GM18907 (cell line): ENCODE results near the gene HIVEP2.
"Not testable (repeated sequence)": the region's sequence is repeated elsewhere in the genome, so short reads cannot be mapped to it uniquely, and the experiment has no call there.

Experiments used
- ATAC-seq: cut with Tn5 transposase; IDR thresholded peaks from one replicate; pipeline ENCODE4 v1.9.1; 2021; ENCODE audit warnings: mild to moderate bottlenecking, moderate library complexity; ENCODE audit not compliant: unreplicated experiment

The HIVEP2 gene, protein sequence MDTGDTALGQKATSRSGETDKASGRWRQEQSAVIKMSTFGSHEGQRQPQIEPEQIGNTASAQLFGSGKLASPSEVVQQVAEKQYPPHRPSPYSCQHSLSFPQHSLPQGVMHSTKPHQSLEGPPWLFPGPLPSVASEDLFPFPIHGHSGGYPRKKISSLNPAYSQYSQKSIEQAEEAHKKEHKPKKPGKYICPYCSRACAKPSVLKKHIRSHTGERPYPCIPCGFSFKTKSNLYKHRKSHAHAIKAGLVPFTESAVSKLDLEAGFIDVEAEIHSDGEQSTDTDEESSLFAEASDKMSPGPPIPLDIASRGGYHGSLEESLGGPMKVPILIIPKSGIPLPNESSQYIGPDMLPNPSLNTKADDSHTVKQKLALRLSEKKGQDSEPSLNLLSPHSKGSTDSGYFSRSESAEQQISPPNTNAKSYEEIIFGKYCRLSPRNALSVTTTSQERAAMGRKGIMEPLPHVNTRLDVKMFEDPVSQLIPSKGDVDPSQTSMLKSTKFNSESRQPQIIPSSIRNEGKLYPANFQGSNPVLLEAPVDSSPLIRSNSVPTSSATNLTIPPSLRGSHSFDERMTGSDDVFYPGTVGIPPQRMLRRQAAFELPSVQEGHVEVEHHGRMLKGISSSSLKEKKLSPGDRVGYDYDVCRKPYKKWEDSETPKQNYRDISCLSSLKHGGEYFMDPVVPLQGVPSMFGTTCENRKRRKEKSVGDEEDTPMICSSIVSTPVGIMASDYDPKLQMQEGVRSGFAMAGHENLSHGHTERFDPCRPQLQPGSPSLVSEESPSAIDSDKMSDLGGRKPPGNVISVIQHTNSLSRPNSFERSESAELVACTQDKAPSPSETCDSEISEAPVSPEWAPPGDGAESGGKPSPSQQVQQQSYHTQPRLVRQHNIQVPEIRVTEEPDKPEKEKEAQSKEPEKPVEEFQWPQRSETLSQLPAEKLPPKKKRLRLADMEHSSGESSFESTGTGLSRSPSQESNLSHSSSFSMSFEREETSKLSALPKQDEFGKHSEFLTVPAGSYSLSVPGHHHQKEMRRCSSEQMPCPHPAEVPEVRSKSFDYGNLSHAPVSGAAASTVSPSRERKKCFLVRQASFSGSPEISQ (N-terminal part only)

DNA sequence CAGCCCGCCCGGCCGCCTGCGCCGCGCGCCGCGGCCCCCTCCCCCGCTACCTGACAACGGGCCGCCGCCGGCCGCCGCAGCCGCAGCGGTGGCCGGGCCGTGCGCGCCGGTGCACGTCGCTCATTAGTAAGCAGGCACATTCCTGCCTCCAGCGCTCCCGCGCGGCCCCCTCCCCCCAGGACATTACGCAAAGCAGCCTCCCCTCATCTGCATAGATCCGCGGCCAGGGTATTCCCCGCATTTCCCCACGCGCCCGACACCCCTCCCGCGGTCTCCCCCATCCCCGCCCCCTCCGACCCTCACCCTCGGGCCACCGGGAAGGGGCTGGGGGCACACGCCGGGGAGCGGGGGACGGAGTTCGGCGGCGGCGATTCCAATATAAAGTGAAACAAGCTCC is at the start of gene HIVEP2:
Gene HIVEP2, minus strand, starts transcription at position 128 of the 397 bp plus-strand sequence. CDS start 170,438 bp downstream, outside the sequence.
- peak; percentile 28 for ATAC-seq

DNA sequence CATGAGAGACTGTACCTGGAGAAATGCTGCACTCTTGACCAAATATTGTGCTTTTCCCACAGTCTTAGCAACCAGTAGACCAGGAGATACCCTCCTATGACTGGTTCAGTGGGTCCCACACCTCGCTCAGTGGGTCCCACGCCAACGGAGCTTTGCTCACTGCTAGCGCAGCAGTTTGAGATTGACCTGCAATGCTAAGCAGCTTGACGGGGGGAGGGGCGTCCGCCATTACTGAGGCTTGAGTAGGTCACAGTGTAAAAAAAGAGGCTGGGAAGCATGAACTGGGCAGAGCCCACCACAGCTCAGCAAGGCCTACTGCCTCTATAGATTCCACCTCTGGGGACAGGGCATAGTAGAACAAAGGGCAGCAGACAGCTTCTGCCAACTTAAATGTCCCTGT is 49.0 kb upstream of the HIVEP2 start:
- ATAC-seq = no peak

DNA sequence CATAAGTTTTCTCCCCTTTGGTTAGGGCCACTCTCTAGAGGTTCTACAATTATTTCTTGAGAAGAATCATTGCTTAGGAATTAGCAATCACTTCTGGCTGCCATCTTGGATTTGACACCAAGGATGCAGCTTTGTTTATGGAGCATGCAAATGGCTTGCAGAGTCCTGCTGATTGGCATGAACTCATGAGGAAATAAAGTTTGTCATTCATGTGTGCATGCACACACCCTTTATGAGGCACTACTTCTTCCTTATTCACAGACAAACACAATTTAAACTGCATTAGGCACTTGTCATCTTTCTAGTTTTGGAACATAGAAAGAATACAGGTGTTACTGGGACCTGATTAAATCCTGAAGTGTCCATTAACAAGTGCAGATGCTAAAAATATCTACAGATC is 42.5 kb upstream of the HIVEP2 start:
- no peak for ATAC-seq

DNA sequence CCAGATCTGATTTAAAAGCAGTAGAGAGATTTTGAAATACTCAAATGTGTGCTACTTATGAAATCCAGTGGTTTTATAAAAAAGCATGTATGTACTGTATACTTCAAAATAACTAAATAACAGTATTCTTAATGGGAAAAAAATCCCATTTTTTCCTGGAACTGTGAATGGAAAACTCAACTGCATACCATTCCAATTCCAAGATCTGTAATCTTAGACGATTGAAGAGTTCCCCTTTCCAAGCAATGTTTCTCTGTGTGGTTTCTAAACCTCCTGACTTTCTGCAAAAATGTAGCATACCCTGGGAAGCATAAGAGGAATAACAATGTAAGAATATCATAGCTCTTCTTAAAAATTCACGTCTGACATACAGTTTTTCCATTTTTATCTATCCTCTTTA is 40.3 kb upstream of the HIVEP2 start:
- ATAC-seq = no peak

DNA sequence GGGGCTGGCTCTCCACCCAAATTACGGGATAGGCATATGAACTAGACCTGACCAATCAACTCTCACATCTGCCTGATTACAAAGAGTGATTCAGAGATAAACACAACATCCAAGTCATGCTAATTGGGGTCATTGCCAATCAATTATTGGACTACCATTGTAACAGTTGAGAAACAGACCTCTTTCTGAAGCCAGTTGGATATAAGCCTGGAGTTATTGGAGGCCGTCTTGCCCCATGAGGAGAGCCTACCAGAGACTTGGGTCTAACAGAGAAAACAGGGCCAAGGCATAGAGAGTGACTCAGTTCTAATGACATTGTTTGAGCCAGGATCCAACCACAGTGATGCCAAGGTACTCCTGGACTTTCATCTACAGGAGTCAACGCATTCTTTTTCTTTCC is 39.4 kb upstream of the HIVEP2 start:
- ATAC-seq = no peak

DNA sequence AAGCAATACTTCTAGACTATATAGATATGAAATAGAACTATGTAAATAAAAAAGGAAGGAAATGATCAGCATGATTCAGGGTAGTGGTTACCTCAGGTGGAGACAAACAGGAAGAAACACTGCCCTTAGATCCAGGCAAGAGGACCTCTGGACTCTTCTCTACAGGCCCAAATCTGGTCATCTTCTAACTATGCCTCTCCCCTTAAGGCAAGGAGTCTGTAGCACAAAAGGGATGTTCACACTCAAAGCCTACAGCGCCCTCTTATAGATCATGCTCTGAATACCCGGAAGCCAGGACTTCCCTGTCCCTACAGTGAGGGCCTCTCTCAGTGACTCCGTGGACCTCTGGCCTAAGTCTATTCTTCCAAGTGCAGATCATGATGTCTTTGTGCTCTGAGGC is 30.4 kb upstream of the HIVEP2 start:
- ATAC-seq = no peak

DNA sequence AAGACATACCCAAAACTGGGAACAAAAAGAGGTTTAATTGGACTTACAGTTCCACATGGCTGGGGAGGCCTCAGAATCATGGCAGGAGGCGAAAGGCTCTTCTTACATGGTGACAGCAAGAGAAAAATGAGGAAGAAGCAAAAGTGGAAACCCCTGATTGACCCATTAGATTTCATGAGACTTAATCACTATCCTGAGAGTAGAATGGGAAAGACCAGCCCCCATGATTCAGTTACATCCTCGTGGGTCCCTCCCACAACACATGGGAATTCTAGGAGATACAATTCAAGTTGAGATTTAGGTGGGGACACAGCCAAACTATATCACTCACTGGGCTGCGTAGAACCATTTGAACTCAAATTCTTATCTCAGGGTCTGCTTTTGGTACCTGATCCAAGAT is 26.0 kb upstream of the HIVEP2 start:
- ATAC-seq = not testable (repeated sequence)

DNA sequence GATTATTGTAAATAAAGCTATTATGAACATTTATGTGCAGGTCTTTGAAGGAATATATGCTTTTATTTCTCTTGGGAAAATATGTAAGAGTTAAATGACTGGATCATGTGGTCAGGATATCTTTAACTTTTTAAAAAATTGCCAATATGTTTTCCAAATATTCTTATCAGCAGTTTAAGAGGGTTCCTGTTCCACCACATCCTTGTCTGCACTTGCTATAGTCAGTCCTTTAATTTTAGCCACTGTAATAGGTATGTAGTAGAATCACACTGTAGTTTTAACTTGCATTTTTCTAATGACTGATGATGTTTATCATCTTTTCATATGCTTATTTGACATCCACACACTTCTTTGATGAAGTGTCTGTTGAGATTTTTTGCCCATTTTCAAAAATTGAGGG is 23.6 kb upstream of the HIVEP2 start:
- ATAC-seq = no peak

DNA sequence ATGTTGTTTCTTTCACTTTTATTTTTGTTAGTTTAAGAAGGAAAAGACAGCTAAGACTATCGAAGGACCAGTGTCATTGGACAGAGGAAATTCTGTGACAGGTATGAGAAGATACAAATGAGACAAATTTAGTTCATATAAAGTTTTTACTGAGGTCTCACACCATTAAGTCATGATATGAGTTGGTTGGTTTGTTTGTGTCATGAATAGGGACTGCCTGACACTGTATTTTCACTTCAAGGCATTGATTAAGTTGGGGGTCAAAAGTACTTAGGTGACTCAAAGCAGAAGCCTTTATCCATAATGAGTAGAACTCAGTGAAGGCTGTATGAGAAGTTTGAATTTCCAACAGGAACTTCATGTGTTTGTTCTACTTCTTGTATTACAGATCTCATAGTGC is 21.3 kb upstream of the HIVEP2 start:
- no peak for ATAC-seq

DNA sequence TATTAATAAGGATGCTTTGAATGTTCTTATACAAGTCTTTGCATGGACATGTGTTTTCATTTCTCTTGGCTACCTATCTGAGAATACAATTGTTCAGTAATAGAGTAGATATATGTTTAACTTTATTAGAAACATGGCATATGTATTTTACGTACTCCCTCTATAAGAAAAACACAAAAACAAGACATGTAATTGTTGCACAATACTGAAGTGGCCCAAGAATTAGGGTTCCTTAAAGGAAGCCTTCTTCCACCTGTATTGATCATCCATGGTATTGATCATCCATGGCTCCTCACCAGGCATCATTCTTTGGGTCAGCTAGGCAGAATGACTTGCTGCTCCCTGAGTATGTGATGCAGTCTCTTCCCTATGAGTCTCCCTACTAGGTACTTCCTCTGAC is 20.2 kb upstream of the HIVEP2 start:
- no peak for ATAC-seq

DNA sequence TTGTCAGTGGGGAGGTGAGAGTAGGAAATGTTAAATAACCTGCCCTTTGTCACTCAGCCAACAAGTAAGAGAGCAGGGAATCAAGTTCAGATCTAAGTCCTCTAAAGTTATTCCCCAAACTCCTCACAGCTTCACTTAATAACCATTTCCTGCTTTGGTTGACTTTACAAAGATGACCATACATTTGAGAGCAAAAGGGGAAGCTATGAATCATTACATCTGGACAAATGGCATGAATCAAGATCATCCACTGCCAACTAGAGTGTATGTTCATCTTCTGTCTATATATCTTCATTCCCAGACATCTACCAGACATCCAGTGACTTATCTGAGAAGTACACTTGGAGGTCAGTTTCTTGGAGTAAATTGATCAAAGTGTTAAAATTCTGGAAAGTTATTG is 15.1 kb upstream of the HIVEP2 start:
- ATAC-seq = no peak

DNA sequence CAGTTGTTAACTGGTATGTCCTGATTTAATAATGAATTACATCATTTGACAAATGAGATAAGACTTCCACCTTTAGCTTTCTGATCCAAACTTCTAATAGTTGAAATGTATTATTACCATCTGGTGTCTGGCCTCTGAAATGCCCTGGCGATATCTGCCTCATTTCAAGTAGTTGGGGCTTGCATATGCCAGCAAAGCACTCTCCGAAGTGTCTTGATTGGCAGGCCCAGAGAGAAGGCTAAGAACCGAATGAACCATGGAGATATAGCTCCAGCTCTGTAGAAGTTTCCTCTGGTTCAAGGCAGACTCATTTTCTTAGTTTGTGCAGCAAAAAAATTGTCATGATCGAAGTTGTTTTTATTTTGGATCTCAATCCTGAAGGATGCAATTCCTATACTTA is 13.4 kb upstream of the HIVEP2 start:
- no peak for ATAC-seq

DNA sequence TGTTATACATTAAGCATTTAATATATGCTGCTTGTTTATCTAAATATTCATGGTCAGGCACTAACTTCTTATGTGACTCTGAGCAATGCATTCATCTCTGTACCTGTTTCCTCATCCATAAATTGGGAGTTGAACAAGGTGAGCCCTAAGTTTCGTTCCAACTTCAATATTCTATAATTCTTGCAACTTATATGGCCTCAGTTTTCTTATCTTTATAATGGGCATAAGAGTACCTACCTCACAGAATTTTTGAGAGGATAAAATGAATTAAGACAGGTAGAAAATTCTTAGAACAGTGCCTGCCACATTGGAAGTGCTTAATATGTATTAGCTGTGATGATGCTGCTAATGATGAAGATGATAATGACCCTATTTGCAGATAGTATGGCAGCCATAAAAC is 11.8 kb upstream of the HIVEP2 start:
- ATAC-seq = no peak

DNA sequence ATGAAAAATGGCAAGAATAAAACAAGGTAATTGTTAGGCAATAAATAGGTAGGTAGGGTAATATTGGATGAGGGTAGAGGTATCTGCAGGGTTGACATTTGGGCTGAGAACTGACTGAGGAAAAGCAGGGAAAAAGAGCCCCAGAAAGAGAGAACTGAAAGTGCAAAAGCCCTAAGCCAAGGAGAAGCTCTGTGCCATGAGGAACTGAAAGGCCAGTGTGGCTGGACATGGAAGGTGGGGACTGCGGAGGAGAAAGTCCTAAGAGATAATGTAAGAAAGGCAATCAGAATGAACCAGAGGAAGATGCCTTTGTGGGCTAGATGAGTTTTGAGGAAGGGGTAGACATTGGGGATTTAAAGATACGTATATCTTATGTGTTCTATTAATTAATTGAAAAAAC is 9.9 kb upstream of the HIVEP2 start:
- peak; percentile 30 for ATAC-seq

DNA sequence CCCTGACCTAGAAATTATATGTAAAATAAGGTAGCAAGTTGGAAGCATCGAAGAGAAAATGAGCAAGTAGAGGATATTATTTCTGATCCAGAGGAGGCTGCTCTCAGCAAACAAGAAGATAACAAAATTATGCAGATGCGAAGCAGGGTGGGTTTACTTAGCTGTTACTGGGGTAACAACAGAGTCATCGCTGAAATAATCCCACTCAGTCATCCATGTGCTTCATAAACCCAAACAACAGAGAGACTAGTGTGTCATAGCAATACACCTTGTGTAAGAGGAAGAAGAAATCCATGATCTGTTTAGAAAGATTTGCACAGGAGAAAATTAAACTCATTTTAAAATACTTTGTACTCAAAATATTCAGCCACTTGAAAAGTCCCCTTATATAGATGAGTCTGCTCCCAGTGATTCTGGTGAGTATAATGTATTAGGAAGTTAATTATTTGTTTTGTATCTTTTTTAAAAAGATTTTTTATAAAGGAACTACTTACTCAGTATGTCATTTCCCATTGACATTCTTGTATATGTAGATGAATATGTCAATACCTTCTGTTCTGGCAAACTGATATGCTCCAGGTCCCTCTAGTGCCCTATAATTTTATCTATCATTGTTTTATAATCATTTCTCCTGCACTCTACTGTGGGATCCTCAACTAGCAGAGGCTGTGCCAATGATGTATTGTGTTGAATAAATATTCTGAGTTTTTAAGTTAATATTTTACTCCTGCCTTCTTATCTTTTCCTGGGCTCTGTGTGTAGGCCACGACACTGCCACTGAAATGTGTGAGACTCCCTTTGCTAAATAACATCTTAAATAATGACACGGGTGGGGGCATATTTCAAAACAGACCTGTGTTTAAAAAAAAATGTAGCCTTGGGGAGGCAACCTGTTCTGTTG is 8.6 kb upstream of the HIVEP2 start:
- no peak for ATAC-seq

DNA sequence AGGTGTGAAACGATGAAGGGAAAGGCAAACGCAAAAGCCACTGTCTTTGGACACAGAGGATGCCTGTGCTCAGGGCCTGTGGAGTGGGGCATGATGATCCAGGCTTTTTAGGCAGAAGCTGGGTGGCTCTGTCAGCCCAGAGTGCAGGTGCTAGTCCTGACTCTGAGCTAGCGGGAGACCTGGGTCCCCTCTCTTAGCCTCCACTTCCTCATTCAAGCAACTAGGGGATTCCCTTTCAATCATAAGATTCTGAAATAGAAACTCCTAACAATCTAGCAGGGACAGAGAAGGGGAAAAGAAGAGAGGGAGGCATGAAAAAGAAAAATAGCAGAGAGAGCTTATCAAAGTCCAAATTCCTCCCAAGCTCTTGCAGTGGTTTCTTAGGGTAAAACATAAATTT is 7.6 kb upstream of the HIVEP2 start:
- peak; percentile 75 for ATAC-seq

DNA sequence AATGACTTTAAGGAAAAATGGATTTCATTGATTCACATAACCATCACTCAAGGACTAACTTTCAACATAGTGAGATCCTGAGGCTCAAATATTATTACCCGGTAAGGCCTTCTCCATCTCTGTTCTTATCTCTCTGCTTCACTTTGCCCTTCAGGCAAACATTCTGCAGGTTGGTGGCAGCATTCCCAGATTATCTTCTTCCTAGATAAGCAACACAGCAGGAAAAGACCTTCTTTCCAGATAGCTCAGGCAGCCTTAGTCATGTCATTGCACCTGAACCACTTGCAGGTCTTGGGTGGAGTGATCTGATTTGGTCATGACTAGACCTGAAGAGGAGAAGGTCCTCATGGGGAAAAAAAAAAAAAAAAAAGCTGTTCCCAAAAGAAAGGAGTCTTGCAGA is 5.3 kb upstream of the HIVEP2 start:
- ATAC-seq = no peak

DNA sequence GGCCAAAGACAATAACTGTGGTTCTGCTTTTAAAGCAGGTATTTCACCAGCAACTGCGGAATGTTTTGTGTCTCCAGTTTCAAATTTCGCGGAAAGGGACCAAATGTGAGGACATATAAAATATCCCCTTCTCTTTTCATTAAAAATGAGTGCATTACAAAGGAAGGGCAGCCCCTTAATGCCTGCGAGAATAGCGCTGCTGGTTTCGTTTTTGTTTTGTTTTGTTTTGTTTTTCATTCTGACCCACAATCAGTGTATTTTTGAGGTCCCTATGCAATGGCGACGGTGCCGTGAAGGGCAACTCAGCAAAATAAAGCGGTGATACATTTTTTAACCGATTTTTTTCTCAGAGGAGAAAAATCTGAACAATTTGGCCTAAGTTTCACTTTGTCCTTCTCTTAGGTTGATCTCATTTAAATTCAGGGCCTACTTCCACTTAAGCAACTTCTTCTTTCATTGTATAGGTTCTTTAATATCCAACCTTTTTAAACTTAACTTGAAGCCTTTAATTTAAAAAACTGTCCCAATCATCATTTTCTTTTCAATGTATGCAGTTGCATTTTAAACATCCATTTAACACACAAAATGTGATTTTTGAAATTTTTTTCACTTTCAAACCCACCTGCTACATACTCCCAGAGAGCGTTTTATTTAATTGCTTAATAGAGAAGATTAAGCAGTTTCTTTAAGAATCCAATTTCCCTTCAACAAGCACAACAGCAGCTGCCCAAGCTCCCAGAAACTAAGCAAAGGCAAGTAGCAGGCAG is 2.9 kb upstream of the HIVEP2 start:
- ATAC-seq = peak; percentile 35

DNA sequence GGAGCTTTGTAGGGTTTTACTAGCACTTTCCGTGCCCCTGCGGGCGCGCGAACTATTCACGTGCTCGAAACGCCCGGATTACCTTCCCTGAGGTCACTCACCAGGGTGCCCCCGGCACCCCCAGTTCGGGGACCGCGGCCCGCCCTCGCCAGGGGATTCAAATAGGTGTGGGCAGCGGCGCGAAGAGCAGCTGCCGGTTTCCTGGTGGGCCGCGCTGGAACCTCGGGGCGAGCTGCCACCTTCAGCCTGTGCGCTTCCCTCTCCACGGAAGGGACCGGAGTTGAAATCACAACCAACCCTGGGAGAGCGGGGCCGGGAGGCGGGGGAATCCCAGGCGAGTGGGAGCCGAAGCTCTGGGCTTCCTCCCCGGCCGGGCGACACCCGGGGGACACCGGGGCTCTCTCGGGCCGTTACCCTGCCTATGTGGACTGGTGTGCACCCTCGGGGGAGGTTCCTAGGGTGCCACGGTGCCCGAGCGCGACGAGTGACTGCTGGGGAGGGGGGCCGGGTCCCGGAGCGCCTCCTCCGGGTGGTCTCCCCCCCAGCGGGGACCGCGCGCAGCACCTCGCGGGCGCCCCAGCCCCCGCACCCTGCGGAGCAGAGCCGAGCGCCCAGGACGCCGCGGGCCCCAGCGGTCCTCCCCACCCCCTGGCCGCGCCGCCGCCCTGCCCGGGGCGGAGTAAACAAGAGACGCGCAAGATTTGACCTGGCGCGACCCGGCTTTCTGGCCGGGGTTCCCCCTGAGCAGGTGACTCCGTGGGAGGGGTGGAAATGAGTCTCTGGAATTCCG is 2.1 kb upstream of the HIVEP2 start:
- peak; percentile 63 for ATAC-seq
